ENCODE measurements around the gene AATF.

DNA sequence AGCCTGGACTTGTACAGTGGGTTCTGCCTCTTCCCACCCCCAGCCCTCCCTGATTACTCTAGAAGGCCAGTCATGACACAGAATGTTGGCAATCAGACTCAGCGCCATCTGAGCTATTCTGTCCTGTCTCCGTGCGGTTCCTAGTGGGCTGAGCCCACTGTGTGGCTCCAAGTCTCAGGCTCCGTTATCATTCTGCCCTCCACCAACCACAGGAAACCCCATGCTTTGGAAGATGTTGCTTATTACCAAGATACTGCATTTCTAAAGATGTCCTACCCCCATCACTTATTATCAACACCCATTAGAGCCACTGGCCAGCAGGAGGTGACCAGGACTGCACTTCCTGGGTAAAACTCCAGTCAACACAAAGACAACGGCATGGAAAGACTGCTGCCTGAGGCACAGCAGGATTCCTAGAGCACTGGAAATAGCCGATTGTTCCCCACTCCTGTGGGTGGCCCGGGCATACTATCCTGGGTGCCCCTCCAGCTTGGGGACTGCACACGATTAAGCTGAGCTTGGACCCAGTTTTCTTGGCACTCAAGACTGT, 133.6 kb downstream of the AATF start:
- no peak for TF ChIP-seq EZH2 (IDR thresholded peaks at IDR 0.05; ENCODE audit: insufficient read depth, poor library complexity, severe bottlenecking)
- TF ChIP-seq EZH2phosphoT487 (IDR thresholded peaks at IDR 0.05; ENCODE audit: insufficient read depth, low read depth), result no peak
